ENCODE measurements around the gene CENPO. TPM values are rescaled to one million over a fixed set of nuclear protein-coding genes. Genes with fewer than 3 reads are reported as not detected.

The CENPO gene
- total and polyA plus RNA-seq, 2 of the 4 experiments (the other 2 are of a cell fraction) = 20.1 to 27.2 TPM

- 0 out of 2 replicates have a peak, but pooled peaks cover 4% of the 10 kb centered on the region for H4K20me1 ChIP-seq (ENCODE audit: insufficient read depth, low read length)
- no peak overlapping the region for H3K4ac ChIP-seq (ENCODE audit: low read depth, low read length)
- intact Hi-C loops (cut with micrococcal nuclease) = loop anchor here (10.0 kb wide), 2 partner anchors 293 to 363 kb away; no protein-coding TSS in a partner anchor
- in situ Hi-C loops (cut with MboI; ENCODE audit: low sequenced_read_pairs) = no loop called here
- H3K4me3 ChIP-seq (ENCODE audit: insufficient read depth, low read depth, low read length) = no peak overlapping the region
- no peaks in the 10 kb centered on the region for H3K79me1 ChIP-seq (ENCODE audit: low read depth in 1 of 2, low read length in 2 of 2)
- no peak overlapping the region for H4K91ac ChIP-seq (ENCODE audit: insufficient read depth, low read depth, low read length)
- H2BK15ac ChIP-seq (ENCODE audit: low read depth, low read length) = no peak overlapping the region
- ATAC-seq (ENCODE audit: low read depth) (no peak), DNase-seq (no peak)
- no peak overlapping the region for H3K14ac ChIP-seq (replicated peaks; ENCODE audit: low read depth, low read length)
- H2BK5ac ChIP-seq (ENCODE audit: low read depth, low read length, poor library complexity, severe bottlenecking) = no peak overlapping the region
- H3K4me2 ChIP-seq (ENCODE audit: low read depth, low read length) = no peak overlapping the region
- peaks cover 15% of the 10 kb centered on the region for H3K36me3 ChIP-seq (ENCODE audit: control insufficient read depth, insufficient read depth, low read length)
- ChIA-PET CTCF (no interaction called here), POLR2A (ENCODE audit: unreplicated experiment) (no interaction called here)
- H3K18ac ChIP-seq (ENCODE audit: low read depth, low read length) = no peak overlapping the region
- no TSS peak for BruUV-seq (replicated peaks)
- no peaks in the 10 kb centered on the region for H3K27me3 ChIP-seq (ENCODE audit: control insufficient read depth, insufficient read depth, low read length)
- no peaks in the 10 kb centered on the region for H3K4me1 ChIP-seq (ENCODE audit: control insufficient read depth, insufficient read depth, low read length)
- H3K23ac ChIP-seq (ENCODE audit: low read depth, low read length) = no peak overlapping the region
- H2AK5ac ChIP-seq (ENCODE audit: low read depth, low read length) = no peak overlapping the region
- H3K9me1 ChIP-seq (ENCODE audit: insufficient read depth, low read length) = 0 out of 2 replicates have a peak, but pooled peaks cover 3% of the 10 kb centered on the region
- no peaks in the 10 kb centered on the region for H3K9me3 ChIP-seq (ENCODE audit: control insufficient read depth, insufficient read depth, low read length)
- no peak overlapping the region for H2BK20ac ChIP-seq (ENCODE audit: low read depth, low read length)
- H2BK120ac ChIP-seq (ENCODE audit: low read depth, low read length) = no peak overlapping the region
- no peak overlapping the region for H3K9ac ChIP-seq (ENCODE audit: low read depth, low read length)
- no CpG with 5 or more reads among the region's 18 CpGs for WGBS, 2 experiments (ENCODE audit: extremely low coverage in 2 of 2, insufficient read length in 1 of 2)
- no peak overlapping the region for H2AFZ ChIP-seq (replicated peaks; ENCODE audit: low read length, poor library complexity)
- no peak overlapping the region for H2AK9ac ChIP-seq (replicated peaks; ENCODE audit: low read depth, low read length, poor library complexity)
- H3K27ac ChIP-seq (ENCODE audit: insufficient read depth, low read length) = no peak overlapping the region
- H4K8ac ChIP-seq (ENCODE audit: low read depth in 2 of 2, low read length in 2 of 2) = no peak overlapping the region
- H3K56ac ChIP-seq (ENCODE audit: extremely low read depth, insufficient read depth, low read length) = no peak overlapping the region
- no peak overlapping the region for H4K5ac ChIP-seq (ENCODE audit: low read depth, low read length)
- dilution Hi-C loops (cut with HindIII; ENCODE audit: low sequenced_read_pairs, unreplicated experiment) = no loop called here
- TF ChIP-seq RAD21 (IDR thresholded peaks at IDR 0.05; ENCODE audit: low read length) = no peak
- TF ChIP-seq CTCF (conservative IDR thresholded peaks at IDR 0.05; ENCODE audit: low read depth, low read length) = no peak
- no peak for TF ChIP-seq POLR2A (IDR thresholded peaks at IDR 0.05; ENCODE audit: low read depth, low read length)
- no peak for TF ChIP-seq BHLHE40 (IDR thresholded peaks at IDR 0.05; ENCODE audit: low read depth, low read length)
- TF ChIP-seq CEBPB (IDR thresholded peaks at IDR 0.05; ENCODE audit: low read depth, low read length) = no peak
- TF ChIP-seq ELK1 (IDR thresholded peaks at IDR 0.05; ENCODE audit: borderline replicate concordance, low read depth, low read length) = no peak
- no peak for TF ChIP-seq RFX5 (IDR thresholded peaks at IDR 0.05; ENCODE audit: low read depth, low read length)
- no peak for TF ChIP-seq NFE2L2 (IDR thresholded peaks at IDR 0.05; ENCODE audit: low read depth, low read length)
- TF ChIP-seq, protein P1, sequence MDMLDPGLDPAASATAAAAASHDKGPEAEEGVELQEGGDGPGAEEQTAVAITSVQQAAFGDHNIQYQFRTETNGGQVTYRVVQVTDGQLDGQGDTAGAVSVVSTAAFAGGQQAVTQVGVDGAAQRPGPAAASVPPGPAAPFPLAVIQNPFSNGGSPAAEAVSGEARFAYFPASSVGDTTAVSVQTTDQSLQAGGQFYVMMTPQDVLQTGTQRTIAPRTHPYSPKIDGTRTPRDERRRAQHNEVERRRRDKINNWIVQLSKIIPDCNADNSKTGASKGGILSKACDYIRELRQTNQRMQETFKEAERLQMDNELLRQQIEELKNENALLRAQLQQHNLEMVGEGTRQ (IDR thresholded peaks at IDR 0.05; ENCODE audit: low read depth, low read length) = no peak
- TF ChIP-seq SMC3 (IDR thresholded peaks at IDR 0.05; ENCODE audit: low read depth, low read length) = no peak
- TF ChIP-seq MXI1 (IDR thresholded peaks at IDR 0.05; ENCODE audit: borderline replicate concordance, low read depth, low read length) = no peak
- TF ChIP-seq FOS (IDR thresholded peaks at IDR 0.05; ENCODE audit: low read depth, low read length) = no peak
- no peak for TF ChIP-seq MAZ (IDR thresholded peaks at IDR 0.05; ENCODE audit: borderline replicate concordance, low read depth, low read length)
- TF ChIP-seq MAFK (IDR thresholded peaks at IDR 0.05; ENCODE audit: low read depth, low read length) = no peak
- no peak for TF ChIP-seq CHD1 (IDR thresholded peaks at IDR 0.05; ENCODE audit: low read depth, low read length)
Observed at GRCh38 chr2:24831221-24832072, 38.2 kb downstream of the CENPO start.
